GM19328 (cell line): Measurements from ENCODE around the gene OMA1.

Experiments
- ATAC-seq: cut with Tn5 transposase; IDR thresholded peaks from one replicate; pipeline ENCODE4 v1.9.1; 2021; ENCODE audit warnings: mild to moderate bottlenecking, moderate library complexity; ENCODE audit not compliant: unreplicated experiment

Gene OMA1

DNA sequence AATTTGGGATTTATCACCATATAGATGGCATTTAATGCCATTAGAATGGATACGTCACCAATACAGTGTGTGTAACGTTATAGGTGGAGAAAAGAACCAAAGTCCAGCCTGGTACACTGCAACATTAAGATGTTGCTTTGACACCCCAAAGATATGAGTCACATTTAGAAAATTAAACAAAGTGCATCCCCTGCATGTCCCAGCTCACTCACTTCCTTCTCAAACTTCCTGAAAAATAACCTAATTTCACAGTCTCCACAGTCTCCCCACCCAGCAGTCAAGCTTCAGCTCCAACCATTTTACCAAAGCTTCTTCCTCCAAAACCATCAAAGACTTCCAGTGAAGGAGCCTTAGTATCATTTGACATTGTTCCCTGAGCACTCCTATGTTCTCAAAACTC, 111.9 kb downstream of the OMA1 start:
- ATAC-seq = no peak

DNA sequence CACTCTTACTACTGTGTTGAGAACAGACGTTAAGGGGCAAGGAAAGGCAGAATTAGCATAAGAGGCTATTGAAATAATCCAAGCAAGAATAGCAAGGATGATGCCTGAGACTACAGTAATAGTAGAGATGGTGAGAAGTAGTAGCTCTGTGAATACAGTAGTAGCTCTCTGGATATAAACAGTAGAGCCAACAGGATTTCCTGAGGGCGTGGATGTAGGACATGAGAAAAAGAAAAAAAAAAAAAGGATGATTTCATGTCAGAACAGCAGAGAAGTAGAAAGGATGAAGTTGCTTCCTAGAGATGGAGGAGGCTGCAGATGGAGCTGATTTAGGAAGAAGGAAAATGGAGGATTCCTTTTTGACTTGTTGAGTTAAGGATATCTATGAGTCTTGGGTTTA, 112.3 kb downstream of the OMA1 start:
- no peak for ATAC-seq

DNA sequence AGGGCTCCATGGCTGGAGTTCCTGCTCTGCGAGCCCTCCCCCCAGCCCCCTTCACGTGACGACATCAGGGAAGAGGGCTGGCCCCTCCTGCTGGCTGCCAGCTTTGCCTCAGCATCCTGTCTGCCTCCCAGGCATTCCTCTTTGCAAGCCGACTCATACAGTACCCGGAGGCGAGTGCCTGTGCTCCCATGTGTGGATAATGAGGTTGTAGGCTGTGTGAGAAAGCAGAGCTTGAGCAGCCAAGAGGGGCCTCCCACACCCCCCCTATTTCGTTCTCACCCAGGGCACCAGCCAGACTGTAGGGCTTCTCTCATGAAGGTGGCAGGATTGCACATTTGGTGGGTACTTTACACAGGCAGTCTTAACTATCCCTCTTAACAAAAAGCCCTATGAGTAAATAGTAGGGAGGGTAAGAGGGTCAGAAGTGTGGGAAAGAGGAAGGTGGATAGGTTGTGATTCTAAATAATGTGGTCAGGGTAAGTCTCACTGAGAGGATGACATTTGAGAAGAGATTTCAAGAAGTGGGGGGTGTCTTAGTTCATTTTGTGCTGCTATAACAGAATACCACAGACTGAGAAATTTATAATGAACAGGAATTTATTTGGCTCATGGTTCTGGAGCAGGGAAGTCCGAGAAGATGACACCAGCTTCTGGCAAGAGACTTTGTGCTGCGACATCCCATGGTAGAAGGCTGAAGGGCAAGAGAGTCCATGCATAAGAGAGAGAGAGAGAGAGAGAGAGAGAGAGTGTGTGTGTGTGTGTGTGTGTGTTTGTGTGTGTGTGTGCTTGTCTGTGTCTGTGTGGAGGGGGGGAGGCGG, 113.5 kb downstream of the OMA1 start:
- ATAC-seq = no peak

DNA sequence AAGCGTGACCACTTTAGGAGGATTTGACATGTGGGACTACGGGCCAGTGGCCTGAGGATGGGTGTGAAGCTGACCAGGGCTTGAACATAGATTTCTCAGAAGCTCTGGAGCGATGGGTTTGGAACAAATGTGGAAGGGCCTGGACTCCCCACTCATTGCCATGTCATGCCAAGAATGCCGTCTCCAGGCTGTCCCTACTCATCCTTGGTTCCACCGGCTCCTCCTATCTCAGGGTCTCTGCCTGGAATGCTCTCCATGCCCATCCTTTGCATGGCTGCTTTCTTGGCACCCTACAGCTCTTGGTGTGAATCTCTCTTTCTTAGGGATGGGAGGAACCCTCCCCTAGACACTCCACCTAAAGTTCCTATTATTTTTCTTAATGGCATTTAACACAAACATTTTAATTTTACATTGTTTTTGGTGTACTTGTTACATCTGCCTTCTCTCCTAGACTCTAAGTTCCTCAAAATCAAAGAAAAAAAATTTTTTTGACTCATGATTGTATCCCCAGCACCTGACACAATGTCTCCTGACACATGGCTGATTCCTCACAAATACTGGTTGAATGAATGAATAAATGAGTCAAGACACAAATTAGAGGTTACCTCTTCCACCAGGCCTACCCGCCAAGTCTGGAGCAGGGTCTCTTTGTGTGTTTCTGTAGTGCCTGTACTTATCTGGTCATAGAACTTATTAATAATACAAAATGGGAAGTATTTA, 114.5 kb downstream of the OMA1 start:
- no peak for ATAC-seq
